ENCODE measurements around the gene ILDR2. TPM values are rescaled to one million over a fixed set of nuclear protein-coding genes. Genes with fewer than 3 reads are reported as not detected.

ILDR2 gene
- total and polyA plus RNA-seq, 9 of the 15 experiments (the other 6 are each of a cell fraction or from before 2014, with no cell fraction given), result 0.03 to 0.31 (median 0.18) TPM; not detected in 2

GRCh38 chr1:166907051-166907450 lies 68.3 kb downstream of the ILDR2 start:
- no peaks in the 10 kb centered on the region for H3K79me2 ChIP-seq (ENCODE audit: control insufficient read depth, insufficient read depth, low read length)
- CTCF ChIA-PET (ENCODE audit: low intra/inter-chr PET ratio), result no interaction called here
- no peak overlapping the region for H3K4me2 ChIP-seq (ENCODE audit: insufficient read depth, low read length)
- no TSS peak for BruUV-seq (replicated peaks)
- H4K20me1 ChIP-seq (replicated peaks; ENCODE audit: control insufficient read depth, insufficient read depth, low read length), result no peaks in the 10 kb centered on the region
- intact Hi-C loops (cut with micrococcal nuclease) (no loop called here), in situ Hi-C loops (cut with MboI) (no loop called here)
- H3K4me1 ChIP-seq (replicated peaks in 1 of 2; ENCODE audit: control insufficient read depth in 2 of 2, insufficient read depth in 2 of 2, low read length in 2 of 2), result peaks cover 0 to 13% of the 10 kb centered on the region in 2 experiments; a peak in 2 of 5 replicates
- FAIRE-seq, result no peak
- no peak overlapping the region for H3K27ac ChIP-seq (ENCODE audit: extremely low read depth, low read depth, low read length)
- POLR2A ChIA-PET, result interaction anchor here (0.8 to 1.4 kb wide), 2 partner anchors 8 to 71 kb away, joined by 3 read pairs; no protein-coding TSS in a partner anchor
- H3K27me3 ChIP-seq (ENCODE audit: control insufficient read depth in 2 of 2, insufficient read depth in 2 of 2, low read length in 2 of 2), result no peaks in the 10 kb centered on the region
- no peak for DNase-seq (ENCODE audit: extremely low read depth in 1 of 4, low spot score in 3 of 4)
- H3K36me3 ChIP-seq (ENCODE audit: control insufficient read depth, insufficient read depth, low read length), result no peaks in the 10 kb centered on the region
- no peak overlapping the region for H3K4me3 ChIP-seq
- 17% methylated on average over 4 of the region's 4 CpGs for WGBS (ENCODE audit: insufficient coverage, low coverage, missing lambda C conversion rate)
- H3K9ac ChIP-seq (ENCODE audit: insufficient read depth in 1 of 2, low read depth in 2 of 2, low read length in 2 of 2), result no peak overlapping the region
- no peak overlapping the region for H2AFZ ChIP-seq (ENCODE audit: low read depth, low read length)
- no peaks in the 10 kb centered on the region; the same call in 1 of the 2 replicates for H3K9me3 ChIP-seq (replicated peaks; ENCODE audit: control insufficient read depth, insufficient read depth, low read depth, low read length)
- no peak for ATAC-seq
- H3K9me1 ChIP-seq (ENCODE audit: control insufficient read depth, insufficient read depth, low read length), result no peaks in the 10 kb centered on the region
- TF ChIP-seq MED1 (CRISPR knock-in tag; IDR thresholded peaks at IDR 0.05; ENCODE audit: borderline replicate concordance), result no peak
- no peak for TF ChIP-seq HNRNPK (IDR thresholded peaks at IDR 0.05; ENCODE audit: low read depth, low read length, poor library complexity, severe bottlenecking)
- TF ChIP-seq TGIF2 (CRISPR knock-in tag; IDR thresholded peaks at IDR 0.05), result no peak
- no peak for TF ChIP-seq ARID3A (IDR thresholded peaks at IDR 0.05; ENCODE audit: borderline replicate concordance, low read depth, low read length)
- TF ChIP-seq ZNF561 (CRISPR knock-in tag; conservative IDR thresholded peaks at IDR 0.05), result no peak
- TF ChIP-seq ZNF518B (CRISPR knock-in tag; IDR thresholded peaks at IDR 0.05), result no peak
- TF ChIP-seq GATAD2A (IDR thresholded peaks at IDR 0.05), result no peak
- TF ChIP-seq ARID3B (CRISPR knock-in tag; IDR thresholded peaks at IDR 0.05; ENCODE audit: borderline replicate concordance), result no peak
- TF ChIP-seq PYGO2 (tag; IDR thresholded peaks at IDR 0.05), result no peak
- TF ChIP-seq CEBPB (tag; IDR thresholded peaks at IDR 0.05), result no peak
- TF ChIP-seq E2F4 (CRISPR knock-in tag; IDR thresholded peaks at IDR 0.05; ENCODE audit: low read depth), result no peak
- no peak for TF ChIP-seq FOXJ2 (tag; IDR thresholded peaks at IDR 0.05)
- no peak for TF ChIP-seq CHD4 (IDR thresholded peaks at IDR 0.05; ENCODE audit: insufficient read depth, insufficient replicate concordance, low read depth, low read length, poor library complexity, severe bottlenecking)
- no peak for TF ChIP-seq ASH1L (IDR thresholded peaks at IDR 0.05; ENCODE audit: borderline replicate concordance, low read depth, partially characterized antibody)

Measured in K562 (cell line).